OCI-LY1 (cell line): ENCODE measurements around the gene CCDC57.

ENCODE experiments used
- H2AFZ ChIP-seq: fragments of 200-600 bp; sonication (generic), shearing (Covaris generic); 2 replicates; pipeline ENCODE4 v1.6.0; 2014; ENCODE audit warnings: antibody characterized with exemption, mild to moderate bottlenecking, low read length
- H3F3A ChIP-seq: fragments of 200-600 bp; sonication (generic), shearing (Covaris generic); 2 replicates; pipeline ENCODE4 v1.6.0; 2014; ENCODE audit warnings: mild to moderate bottlenecking, antibody characterized with exemption, low read length, moderate library complexity; ENCODE audit not compliant: insufficient read depth
- H3K27ac ChIP-seq: fragments of 200-600 bp; sonication (generic); 2 replicates; pipeline ENCODE4 v1.5.1; 2014; ENCODE audit warnings: low read length, mixed run types, mild to moderate bottlenecking, low read depth; ENCODE audit not compliant: poor library complexity, severe bottlenecking
- H3K27me3 ChIP-seq: fragments of 200-600 bp; sonication (generic); 2 replicates; pipeline ENCODE4 v1.6.0; 2014; ENCODE audit warnings: antibody characterized with exemption, mild to moderate bottlenecking, low read length, moderate library complexity; ENCODE audit not compliant: insufficient read depth
- H3K36me3 ChIP-seq: fragments of 200-600 bp; sonication (generic); 2 replicates; pipeline ENCODE4 v1.6.1; 2014; ENCODE audit warnings: mild to moderate bottlenecking, antibody characterized with exemption, low read length, moderate library complexity, mixed read lengths; ENCODE audit not compliant: insufficient read depth
- H3K4me1 ChIP-seq: fragments of 200-600 bp; sonication (generic); 2 replicates; pipeline ENCODE4 v1.5.1; 2014; ENCODE audit warnings: mild to moderate bottlenecking, low read length, moderate library complexity; ENCODE audit not compliant: insufficient read depth, severe bottlenecking
- H3K4me2 ChIP-seq: fragments of 200-600 bp; sonication (generic), shearing (Covaris generic); 2 replicates; pipeline ENCODE4 v1.6.1; 2014; ENCODE audit warnings: low read length
- H3K4me3 ChIP-seq: fragments of 200-600 bp; sonication (generic); 2 replicates; pipeline ENCODE4 v1.5.1; 2014; ENCODE audit warnings: low read length, low read depth, mild to moderate bottlenecking, mixed read lengths; ENCODE audit not compliant: poor library complexity, severe bottlenecking
- H3K79me2 ChIP-seq: fragments of 200-600 bp; shearing (Covaris generic); 2 replicates; pipeline ENCODE4 v1.6.1; 2016; ENCODE audit warnings: mixed run types, low read length, mixed read lengths; ENCODE audit not compliant: insufficient read depth
- H3K9ac ChIP-seq: fragments of 200-600 bp; sonication (generic), shearing (Covaris generic); 2 replicates; pipeline ENCODE4 v1.6.1; 2014; ENCODE audit warnings: mild to moderate bottlenecking, low read length, mixed read lengths
- H3K9me2 ChIP-seq: fragments of 200-600 bp; sonication (generic), shearing (Covaris generic); 2 replicates; pipeline ENCODE4 v1.6.1; 2014; ENCODE audit warnings: low read depth, mild to moderate bottlenecking, low read length, mixed read lengths
- H3K9me3 ChIP-seq: fragments of 200-600 bp; shearing (Covaris generic); 2 replicates; pipeline ENCODE4 v1.6.1; 2014; ENCODE audit warnings: low read length, mixed read lengths
- H4K20me1 ChIP-seq: fragments of 200-600 bp; sonication (generic), shearing (Covaris generic); 2 replicates; pipeline ENCODE4 v1.6.0; 2016; ENCODE audit warnings: mild to moderate bottlenecking, low read length; ENCODE audit not compliant: insufficient read depth
- CTCF ChIP-seq: fragments of 200-600 bp; sonication (generic), shearing (Covaris generic); IDR thresholded peaks from 2 replicates; pipeline ENCODE4 v1.5.1; 2017; ENCODE audit warnings: mild to moderate bottlenecking, antibody characterized with exemption, low read length, moderate library complexity, mixed read lengths
- EZH2 ChIP-seq: fragments of 200-600 bp; sonication (generic), shearing (Covaris generic); IDR thresholded peaks from 2 replicates; pipeline ENCODE4 v1.8.0; 2017; ENCODE audit warnings: borderline replicate concordance, mixed run types, mild to moderate bottlenecking, antibody characterized with exemption, low read length, moderate library complexity, mixed read lengths

CCDC57 gene

GRCh38 chr17:82085931-82086764 is 126.5 kb downstream of the CCDC57 start:
- Histone ChIP-seq H3K4me2 (no peak overlapping the region), H3K4me1 (no peaks in the 10 kb centered on the region), H3K4me3 (no peak overlapping the region), H3K27ac (no peak overlapping the region), H3K36me3 (peaks cover 98% of the 10 kb centered on the region), H4K20me1 (no peaks in the 10 kb centered on the region), H3K9ac (no peak overlapping the region), H3K9me2 (no peaks in the 10 kb centered on the region), H3K27me3 (no peaks in the 10 kb centered on the region), H3K9me3 (no peaks in the 10 kb centered on the region), H3F3A (no peaks in the 10 kb centered on the region), H3K79me2 (no peaks in the 10 kb centered on the region), H2AFZ (no peak overlapping the region)
- TF ChIP-seq EZH2 (no peak), CTCF (no peak)

- Histone ChIP-seq H3K27me3 (no peaks in the 10 kb centered on the region), H3K36me3 (peaks cover 98% of the 10 kb centered on the region), H3K4me2 (no peak overlapping the region), H4K20me1 (no peaks in the 10 kb centered on the region), H3K9me2 (no peaks in the 10 kb centered on the region), H3K79me2 (no peaks in the 10 kb centered on the region), H3K9ac (no peak overlapping the region), H3K4me3 (no peak overlapping the region), H2AFZ (no peak overlapping the region), H3K4me1 (no peaks in the 10 kb centered on the region), H3K9me3 (no peaks in the 10 kb centered on the region), H3F3A (no peaks in the 10 kb centered on the region), H3K27ac (no peak overlapping the region)
- TF ChIP-seq CTCF, result no peak
- TF ChIP-seq EZH2, result no peak
Observed at GRCh38 chr17:82085031-82085861, 127.4 kb downstream of the CCDC57 start.

GRCh38 chr17:82084373-82085030 is 128.1 kb downstream of the CCDC57 start:
- H3K4me2 ChIP-seq, result no peak overlapping the region
- no peaks in the 10 kb centered on the region for H3K4me1 ChIP-seq
- H3K9me3 ChIP-seq, result no peaks in the 10 kb centered on the region
- no peaks in the 10 kb centered on the region for H3K27me3 ChIP-seq
- H3K27ac ChIP-seq, result no peak overlapping the region
- H3F3A ChIP-seq, result no peaks in the 10 kb centered on the region
- no peaks in the 10 kb centered on the region for H3K79me2 ChIP-seq
- H3K36me3 ChIP-seq, result peaks cover 98% of the 10 kb centered on the region
- TF ChIP-seq EZH2 (no peak), CTCF (no peak)
- no peak overlapping the region for H2AFZ ChIP-seq
- no peak overlapping the region for H3K9ac ChIP-seq
- H3K9me2 ChIP-seq, result no peaks in the 10 kb centered on the region
- no peak overlapping the region for H3K4me3 ChIP-seq
- H4K20me1 ChIP-seq, result no peaks in the 10 kb centered on the region
